ENCODE measurements around the gene TMUB2. TPM values are rescaled to one million over a fixed set of nuclear protein-coding genes. Genes with fewer than 3 reads are reported as not detected.

The TMUB2 gene
- total RNA-seq, 2 donors from 2014 or later: 27.4 to 50.4 TPM

- peak; percentile 45 to 75 for DNase-seq (ENCODE audit: low spot score in 2 of 2)
- H3K9me3 Mint-ChIP-seq: no peaks in the 10 kb centered on the region
- H3K36me3 Mint-ChIP-seq: peaks cover 17 to 39% of the 10 kb centered on the region in 2 donors
- peak; percentile 78 to 85 for ATAC-seq
- peak overlapping the region; percentile 83 to 89 for H3K27ac Mint-ChIP-seq
Measured at GRCh38 chr17:44209786-44210341, 23.1 kb downstream of the TMUB2 start.

- no peaks in the 10 kb centered on the region for H3K9me3 Mint-ChIP-seq
- H3K27ac Mint-ChIP-seq: peak overlapping the region; percentile 83 to 89
- peaks cover 22 to 46% of the 10 kb centered on the region in 2 donors for H3K36me3 Mint-ChIP-seq
- peak; percentile 95 to 97 for DNase-seq (ENCODE audit: low spot score in 2 of 2)
- peak; percentile 85 to 94 for ATAC-seq
Measured at GRCh38 chr17:44210342-44211192, 23.8 kb downstream of the TMUB2 start.

GRCh38 chr17:44211281-44212265 is 24.8 kb downstream of the TMUB2 start:
- H3K27ac Mint-ChIP-seq: peak overlapping the region; percentile 77 to 88
- no peaks in the 10 kb centered on the region for H3K9me3 Mint-ChIP-seq
- H3K36me3 Mint-ChIP-seq: peaks cover 32 to 56% of the 10 kb centered on the region in 2 donors
- no peak for DNase-seq (ENCODE audit: low spot score in 2 of 2)
- no peak for ATAC-seq

- H3K27ac Mint-ChIP-seq: peak overlapping the region; percentile 46 to 84
- no peak for DNase-seq (ENCODE audit: low spot score in 2 of 2)
- H3K9me3 Mint-ChIP-seq: no peaks in the 10 kb centered on the region
- H3K36me3 Mint-ChIP-seq: peaks cover 42 to 61% of the 10 kb centered on the region in 2 donors
- ATAC-seq: no peak
Measured at GRCh38 chr17:44212507-44213402, 26.0 kb downstream of the TMUB2 start.

GRCh38 chr17:44213403-44214229 is 26.8 kb downstream of the TMUB2 start:
- peaks cover 46 to 58% of the 10 kb centered on the region in 2 donors for H3K36me3 Mint-ChIP-seq
- DNase-seq (ENCODE audit: low spot score in 2 of 2) (no peak), ATAC-seq (no peak)
- H3K27ac Mint-ChIP-seq: peak overlapping the region; percentile 46 to 91
- H3K9me3 Mint-ChIP-seq: no peaks in the 10 kb centered on the region

- no peak for DNase-seq (ENCODE audit: low spot score in 2 of 2)
- ATAC-seq: no peak
- Mint-ChIP-seq H3K9me3 (no peaks in the 10 kb centered on the region), H3K27ac (peak overlapping the region; percentile 46 to 91), H3K36me3 (peaks cover 46 to 56% of the 10 kb centered on the region in 2 donors)
Measured at GRCh38 chr17:44214230-44214494, 27.4 kb downstream of the TMUB2 start.

GRCh38 chr17:44214896-44215295 is 28.1 kb downstream of the TMUB2 start:
- Mint-ChIP-seq H3K27ac (peak overlapping the region; percentile 46 to 69), H3K36me3 (peaks cover 46 to 49% of the 10 kb centered on the region in 2 donors)
- ATAC-seq: no peak

GRCh38 chr17:44216173-44216572 is 29.4 kb downstream of the TMUB2 start:
- ATAC-seq: no peak
- no peak for DNase-seq (ENCODE audit: low spot score in 2 of 2)
- H3K9me3 Mint-ChIP-seq: no peaks in the 10 kb centered on the region
- peak overlapping the region; percentile 46 to 88 for H3K27ac Mint-ChIP-seq
- peaks cover 43 to 47% of the 10 kb centered on the region in 2 donors for H3K36me3 Mint-ChIP-seq

More at GRCh38 chr17:44214896-44215295, 28.1 kb downstream of the TMUB2 start:
- DNase-seq (ENCODE audit: low spot score in 2 of 2): no peak
- H3K9me3 Mint-ChIP-seq: no peaks in the 10 kb centered on the region

GRCh38 chr17:44216694-44217093 is 29.9 kb downstream of the TMUB2 start:
- Mint-ChIP-seq H3K27ac (peak overlapping the region; percentile 46 to 91), H3K9me3 (no peaks in the 10 kb centered on the region), H3K36me3 (peaks cover 38 to 47% of the 10 kb centered on the region in 2 donors)
- DNase-seq (ENCODE audit: low spot score in 2 of 2): no peak
- no peak for ATAC-seq

- H3K36me3 Mint-ChIP-seq: peaks cover 37 to 47% of the 10 kb centered on the region in 2 donors
- ATAC-seq: peak in 1 of 2 donors; percentile 1
- no peaks in the 10 kb centered on the region for H3K9me3 Mint-ChIP-seq
- H3K27ac Mint-ChIP-seq: peak overlapping the region; percentile 46 to 95
- no peak for DNase-seq (ENCODE audit: low spot score in 2 of 2)
Measured at GRCh38 chr17:44217738-44218343, 31.1 kb downstream of the TMUB2 start.

- no peaks in the 10 kb centered on the region for H3K9me3 Mint-ChIP-seq
- ATAC-seq: peak; percentile 57 to 58
- H3K27ac Mint-ChIP-seq: peak overlapping the region; percentile 46 to 95
- DNase-seq (ENCODE audit: low spot score in 2 of 2): peak; percentile 88 to 92
- H3K36me3 Mint-ChIP-seq: peaks cover 33 to 44% of the 10 kb centered on the region in 2 donors
Measured at GRCh38 chr17:44218344-44219107, 31.8 kb downstream of the TMUB2 start.

GRCh38 chr17:44219108-44219615 is 32.4 kb downstream of the TMUB2 start:
- peak; percentile 79 to 80 for DNase-seq (ENCODE audit: low spot score in 2 of 2)
- peaks cover 32 to 37% of the 10 kb centered on the region in 2 donors for H3K36me3 Mint-ChIP-seq
- no peak overlapping the region for H3K27ac Mint-ChIP-seq
- no peaks in the 10 kb centered on the region for H3K9me3 Mint-ChIP-seq
- peak; percentile 42 to 58 for ATAC-seq

GRCh38 chr17:44219616-44220212 is 32.9 kb downstream of the TMUB2 start, which contains the start of gene UBTF:
Gene UBTF, minus strand, starts transcription at chr17:44219675. Its CDS starts 1,446 bp downstream, at chr17:44218229.
- Mint-ChIP-seq H3K36me3 (peaks cover 30 to 32% of the 10 kb centered on the region in 2 donors), H3K9me3 (no peaks in the 10 kb centered on the region), H3K27ac (peak within 1 kb of the TSS; percentile 85 to 94)
- ATAC-seq: peak; percentile 4 to 25
- no peak for DNase-seq (ENCODE audit: low spot score in 2 of 2)

Data from activated naive CD4-positive, alpha-beta T cell treated with anti-CD3 and anti-CD28 coated beads, Interleukin-2, amount 50 U/mL, for 72 hours (primary cell).